B cell (primary cell): ENCODE measurements around the gene TANC1. TPM values are rescaled to one million over a fixed set of nuclear protein-coding genes. Genes with fewer than 3 reads are reported as not detected.

Experiments used
- ATAC-seq: fragments of 200-7000 bp; cut with Tn5 transposase; one replicate; pipeline ENCODE4 v1.10.0; 2021; ENCODE audit warnings: low read depth, mild to moderate bottlenecking, moderate number of reproducible peaks, moderate library complexity
- CTCF ChIA-PET: fragments of 350-600 bp; sonication (Branson Sonifier 250); formaldehyde crosslinking; loops from one replicate; lab custom pipeline; 2021; ENCODE audit warnings: antibody characterized with exemption, inconsistent platforms; lab: Charles Lee
- POLR2A ChIA-PET: fragments of 350-600 bp; sonication (Branson Sonifier 250); formaldehyde crosslinking; loops from one replicate; lab custom pipeline; 2021; ENCODE audit warnings: antibody characterized with exemption; lab: Charles Lee
- DNase-seq: peaks from one replicate; pipeline ENCODE4 v3.0.0; 2013
- H2AFZ ChIP-seq: 2 replicates; pipeline ENCODE4 v1.6.1; 2012; ENCODE audit warnings: mild to moderate bottlenecking, low read depth, low read length; ENCODE audit not compliant: insufficient read depth, poor library complexity, severe bottlenecking
- H3K27ac ChIP-seq, 2 donors: 1 replicate in 1 of 2; 2 replicates in 1 of 2; pipeline ENCODE4 v1.5.1; 2012 to 2013; ENCODE audit warnings: low read length in 2 of 2, mild to moderate bottlenecking in 2 of 2, moderate library complexity in 1 of 2
- H3K27me3 ChIP-seq, 4 experiments: fragments of 200-600 bp in 1 of 4; sonication (generic) in 1 of 4; replicated peaks in 1 of 4; 1 replicate in 2 of 4; 2 replicates in 2 of 4; pipeline versions ENCODE4 v1.6.1 to v1.7.0; 2013 to 2016; ENCODE audit warnings: low read length in 3 of 4, mild to moderate bottlenecking in 2 of 4, mixed read lengths in 1 of 4, moderate library complexity in 1 of 4; ENCODE audit not compliant: insufficient read depth in 4 of 4, control insufficient read depth in 3 of 4; ENCODE audit errors: control extremely low read depth in 1 of 4
- H3K36me3 ChIP-seq, 2 experiments: replicated peaks in 1 of 2; 1 replicate in 1 of 2; 2 replicates in 1 of 2; pipeline versions ENCODE4 v1.6.1 to v1.7.1; 2013; ENCODE audit warnings: low read length in 1 of 2; ENCODE audit not compliant: insufficient read depth in 2 of 2, control insufficient read depth in 1 of 2; ENCODE audit errors: control extremely low read depth in 1 of 2, extremely low read depth in 1 of 2
- H3K4me1 ChIP-seq, 2 donors: fragments of 200-600 bp in 1 of 2; sonication (generic) in 1 of 2; 1 replicate in 1 of 2; 2 replicates in 1 of 2; pipeline versions ENCODE4 v1.5.1 to v1.6.1; 2013 to 2017; ENCODE audit warnings: low read length in 2 of 2; ENCODE audit not compliant: control insufficient read depth in 2 of 2, insufficient read depth in 2 of 2
- H3K4me2 ChIP-seq: replicated peaks from 2 replicates; pipeline ENCODE3; 2012; ENCODE audit warnings: mild to moderate bottlenecking, low read depth, low read length; ENCODE audit not compliant: poor library complexity, severe bottlenecking
- H3K4me3 ChIP-seq, 5 experiments: fragments of 200-600 bp in 1 of 5; sonication (generic) in 1 of 5; 1 replicate in 3 of 5; 2 replicates in 2 of 5; pipeline versions ENCODE4 v1.5.1 to v1.7.0; 2011 to 2016; ENCODE audit warnings: low read length in 4 of 5, mild to moderate bottlenecking in 4 of 5, low read depth in 2 of 5, control low read depth in 1 of 5, moderate library complexity in 1 of 5; ENCODE audit not compliant: insufficient read depth in 1 of 5; ENCODE audit errors: control extremely low read depth in 1 of 5, extremely low read depth in 1 of 5
- H3K79me2 ChIP-seq: fragments of 200-600 bp; sonication (generic); one replicate; pipeline ENCODE4 v1.6.0; 2016; ENCODE audit warnings: low read length; ENCODE audit not compliant: control insufficient read depth, insufficient read depth
- H3K9ac ChIP-seq: fragments of 200-600 bp; sonication (generic); 2 replicates; pipeline ENCODE4 v1.6.1; 2017; ENCODE audit warnings: mild to moderate bottlenecking, low read length, moderate library complexity
- H3K9me3 ChIP-seq, 3 donors: one replicate each; pipeline versions ENCODE4 v1.6.1 to v1.7.1; 2013; ENCODE audit warnings: low read length in 2 of 3; ENCODE audit not compliant: control insufficient read depth in 2 of 3, insufficient read depth in 1 of 3; ENCODE audit errors: control extremely low read depth in 1 of 3
- H4K20me1 ChIP-seq: 2 replicates; pipeline ENCODE4 v1.6.0; 2012; ENCODE audit warnings: mild to moderate bottlenecking, low read length; ENCODE audit not compliant: insufficient read depth, control insufficient read depth, poor library complexity, severe bottlenecking
- H3K27ac Mint-ChIP-seq: one replicate; pipeline ENCODE4 v1.8.0; 2021; ENCODE audit warnings: mixed read lengths
- H3K27me3 Mint-ChIP-seq: one replicate; pipeline ENCODE4 v1.8.0; 2021; ENCODE audit warnings: mixed read lengths
- H3K4me1 Mint-ChIP-seq: one replicate; pipeline ENCODE4 v1.8.0; 2021; ENCODE audit warnings: mixed read lengths
- H3K4me3 Mint-ChIP-seq: one replicate; pipeline ENCODE4 v1.8.0; 2021; ENCODE audit warnings: mixed read lengths
- H3K9me3 Mint-ChIP-seq: one replicate; pipeline ENCODE4 v1.8.0; 2022; ENCODE audit warnings: mixed read lengths; ENCODE audit not compliant: insufficient read depth
- CTCF ChIP-seq: fragments of 200-600 bp; IDR thresholded peaks from one replicate; pipeline ENCODE4 v1.8.0; 2022; ENCODE audit warnings: antibody characterized with exemption, mild to moderate bottlenecking
- EZH2 ChIP-seq: IDR thresholded peaks from 2 replicates; pipeline ENCODE4 v1.6.1; 2012; ENCODE audit warnings: borderline replicate concordance, low read depth, mild to moderate bottlenecking, moderate library complexity, low read length; ENCODE audit not compliant: insufficient read depth, poor library complexity, severe bottlenecking
- WGBS: methylation state at CpG from one replicate; pipeline ENCODE4 v1.1.5; 2013; ENCODE audit warnings: missing lambda C conversion rate; ENCODE audit not compliant: insufficient coverage; 5-methylcytosine and 5-hydroxymethylcytosine counted together
- intact Hi-C: fragments of 100-400 bp; cut with micrococcal nuclease; formaldehyde crosslinking; loops from one replicate; pipeline ENCODE4 v1.10.0; 2022
- polyA plus RNA-seq: library from polyadenylated mRNA; depleted of rRNA; stranded (reverse); fragments of >200 nt; gene quantifications from 2 replicates; pipeline ENCODE4 v1.2.3, GENCODE V29; 2012
- total RNA-seq, 2 donors: library from RNA; stranded (reverse); fragments of 120-200 nt in 1 of 2; gene quantifications; 1 replicate in 1 of 2; 2 replicates in 1 of 2; pipeline versions ENCODE4 v1.2.3 to v1.2.4, GENCODE V29; 2013 to 2022

TANC1 gene
- total and polyA plus RNA-seq, 2 donors (not counting 1 experiment from before 2014, with no cell fraction given) = 0.13 TPM; not detected in 1

- H2AFZ ChIP-seq = no peak overlapping the region
- no peak overlapping the region for H3K9ac ChIP-seq
- peaks cover 7% of the 10 kb centered on the region for H3K4me1 Mint-ChIP-seq
- DNase-seq (no peak), ATAC-seq (no peak)
- H4K20me1 ChIP-seq = no peaks in the 10 kb centered on the region
- no peak overlapping the region for H3K27ac ChIP-seq
- no CpG with 5 or more reads among the region's 1 CpG for WGBS
- H3K79me2 ChIP-seq = no peaks in the 10 kb centered on the region
- H3K4me2 ChIP-seq = no peak overlapping the region
- H3K9me3 Mint-ChIP-seq = no peaks in the 10 kb centered on the region
- intact Hi-C loops = no loop called here
- no peaks in the 10 kb centered on the region for H3K27me3 Mint-ChIP-seq
- no peaks in the 10 kb centered on the region for H3K4me1 ChIP-seq
- H3K27ac Mint-ChIP-seq = no peak overlapping the region
- H3K36me3 ChIP-seq = no peaks in the 10 kb centered on the region
- H3K4me3 ChIP-seq = no peak overlapping the region
- POLR2A ChIA-PET = no interaction called here
- no peaks in the 10 kb centered on the region for H3K27me3 ChIP-seq
- CTCF ChIA-PET = no interaction called here
- no peak overlapping the region for H3K4me3 Mint-ChIP-seq
- TF ChIP-seq EZH2 (no peak), CTCF (no peak)
- peaks cover 0 to 4% (median 0%) of the 10 kb centered on the region in 3 donors for H3K9me3 ChIP-seq
These were observed 200.3 kb downstream of the TANC1 start for GRCh38 chr2:159168707-159169106.

- TF ChIP-seq EZH2 (no peak), CTCF (no peak)
- Histone ChIP-seq H3K4me2 (no peak overlapping the region), H3K27ac (no peak overlapping the region), H3K4me1 (no peaks in the 10 kb centered on the region), H2AFZ (no peak overlapping the region), H3K4me3 (no peak overlapping the region), H3K27me3 (no peaks in the 10 kb centered on the region), H3K9ac (no peak overlapping the region), H3K79me2 (no peaks in the 10 kb centered on the region), H4K20me1 (no peaks in the 10 kb centered on the region), H3K9me3 (peaks cover 0 to 4% (median 0%) of the 10 kb centered on the region in 3 donors), H3K36me3 (no peaks in the 10 kb centered on the region)
- no peaks in the 10 kb centered on the region for H3K27me3 Mint-ChIP-seq
- no peak overlapping the region for H3K4me3 Mint-ChIP-seq
- peaks cover 3% of the 10 kb centered on the region for H3K4me1 Mint-ChIP-seq
- DNase-seq (no peak), ATAC-seq (no peak)
- H3K9me3 Mint-ChIP-seq = no peaks in the 10 kb centered on the region
- H3K27ac Mint-ChIP-seq = no peak overlapping the region
- WGBS = 97% methylated on average over 5 of the region's 6 CpGs
- intact Hi-C loops = no loop called here
- CTCF ChIA-PET = no interaction called here
- POLR2A ChIA-PET = no interaction called here
These were observed 200.7 kb downstream of the TANC1 start for GRCh38 chr2:159169187-159169586.
